ENCODE measurements around the gene CDHR3. TPM values are rescaled to one million over a fixed set of nuclear protein-coding genes. Genes with fewer than 3 reads are reported as not detected.

CDHR3 gene
- total and polyA plus RNA-seq, 2 of the 8 experiments (the other 6 are each of a cell fraction or from before 2014, with no cell fraction given): 6.4 to 6.8 TPM

GRCh38 chr7:106026101-106026500, 63.0 kb downstream of the CDHR3 start:
- Histone ChIP-seq H3K27me3 (replicated peaks in 1 of 4; ENCODE audit: control insufficient read depth in 3 of 4, extremely low read depth in 1 of 4, insufficient read depth in 3 of 4, low read length in 3 of 4) (no peaks in the 10 kb centered on the region), H3K56ac (replicated peaks; ENCODE audit: insufficient read length, low read depth, low read length) (no peak overlapping the region)
- POLR2A ChIA-PET (ENCODE audit: partially characterized antibody): no interaction called here

More at GRCh38 chr7:106026101-106026500, 63.0 kb downstream of the CDHR3 start:
- Histone ChIP-seq H2AK5ac (ENCODE audit: low read depth, low read length) (no peak overlapping the region), H3K4me3 (ENCODE audit: extremely low read depth in 1 of 4, insufficient read depth in 2 of 4, low read depth in 3 of 4, low read length in 4 of 4) (no peak overlapping the region), H2BK12ac (ENCODE audit: low read depth, low read length) (no peak overlapping the region), H3K9me3 (ENCODE audit: insufficient read depth in 2 of 2, low read depth in 1 of 2, low read length in 1 of 2) (no peaks in the 10 kb centered on the region), H3K4me2 (ENCODE audit: insufficient read depth in 1 of 2, low read depth in 2 of 2, low read length in 2 of 2) (no peak overlapping the region), H3K9ac (replicated peaks in 1 of 4; ENCODE audit: extremely low read depth in 1 of 4, low read depth in 3 of 4, low read length in 3 of 4) (no peak overlapping the region), H2BK120ac (replicated peaks; ENCODE audit: low read depth, low read length) (no peak overlapping the region), H4K91ac (replicated peaks; ENCODE audit: insufficient read length, low read length) (no peak overlapping the region), H2AFZ (ENCODE audit: low read length) (no peak overlapping the region), H2BK15ac (ENCODE audit: low read length) (no peak overlapping the region), H3K14ac (ENCODE audit: insufficient read length) (no peak overlapping the region), H3K23me2 (ENCODE audit: low read depth, low read length) (no peaks in the 10 kb centered on the region), H4K20me1 (replicated peaks in 1 of 2; ENCODE audit: control insufficient read depth in 1 of 2, insufficient read depth in 2 of 2, low read length in 2 of 2) (no peaks in the 10 kb centered on the region), H4K8ac (ENCODE audit: extremely low read depth, insufficient read depth, low read length) (no peak overlapping the region), H3K79me2 (ENCODE audit: control insufficient read depth in 1 of 2, insufficient read depth in 2 of 2, low read length in 2 of 2) (no peaks in the 10 kb centered on the region), H3K4ac (replicated peaks; ENCODE audit: insufficient read length, low read depth, low read length) (no peak overlapping the region), H4K5ac (ENCODE audit: insufficient read length, low read depth, low read length) (no peak overlapping the region), H3K36me3 (ENCODE audit: control insufficient read depth in 2 of 4, insufficient read depth in 4 of 4, low read length in 3 of 4) (no peaks in the 10 kb centered on the region), H3K23ac (ENCODE audit: insufficient read length) (no peak overlapping the region), H3K18ac (ENCODE audit: extremely low read depth, low read length) (no peak overlapping the region), H3K79me1 (ENCODE audit: low read depth, low read length) (no peaks in the 10 kb centered on the region), H3K27ac (ENCODE audit: low read depth, low read length) (no peak overlapping the region), H2BK5ac (ENCODE audit: low read depth, low read length) (no peak overlapping the region), H3K4me1 (replicated peaks in 1 of 4; ENCODE audit: control insufficient read depth in 3 of 4, insufficient read depth in 4 of 4, low read length in 3 of 4) (peaks cover 3 to 8% (median 6%) of the 10 kb centered on the region in 4 experiments; a peak in 6 of 7 replicates), H2BK20ac (ENCODE audit: low read length) (no peak overlapping the region)
- CTCF ChIA-PET (ENCODE audit: partially characterized antibody): interaction anchor here (0.9 to 18.0 kb wide), 9 partner anchors 11 to 370 kb away, joined by 3 to 265 read pairs (median 3); no protein-coding TSS in a partner anchor
- WGBS, 2 experiments (ENCODE audit: extremely low coverage in 1 of 2, insufficient coverage in 1 of 2, insufficient read length in 1 of 2, insufficient replicate concordance in 2 of 2, low coverage in 1 of 2, low lambda C conversion rate in 2 of 2, missing lambda C conversion rate in 1 of 2): 78% methylated on average over 2 of the region's 2 CpGs; no CpG with 5 or more reads in 1 of the 2 experiments
- TF ChIP-seq ZNF274 (IDR thresholded peaks at IDR 0.05; ENCODE audit: borderline replicate concordance, extremely low read depth, low read length): no peak
- TF ChIP-seq KDM5A (IDR thresholded peaks at IDR 0.05; ENCODE audit: low read length): no peak
- no peak for TF ChIP-seq EZH2 (IDR thresholded peaks at IDR 0.05; ENCODE audit: low read depth, low read length, severe bottlenecking)
- no peak for TF ChIP-seq KDM1A (IDR thresholded peaks at IDR 0.05; ENCODE audit: borderline replicate concordance, low read length)
- no peak for TF ChIP-seq NRF1 (IDR thresholded peaks at IDR 0.05; ENCODE audit: low read depth, low read length)
- no peak for TF ChIP-seq HDAC2 (IDR thresholded peaks at IDR 0.05; ENCODE audit: borderline replicate concordance in 1 of 2, low read depth in 2 of 2, low read length in 2 of 2)
- no peak for TF ChIP-seq CREB1 (IDR thresholded peaks at IDR 0.05)
- no peak for TF ChIP-seq RNF2 (IDR thresholded peaks at IDR 0.05; ENCODE audit: borderline replicate concordance, low read depth, low read length, missing control alignments, poor library complexity, severe bottlenecking)
- no peak for TF ChIP-seq CTCF (IDR thresholded peaks at IDR 0.05; ENCODE audit: control extremely low read depth in 1 of 3, insufficient read depth in 1 of 3, low read depth in 1 of 3, low read length in 3 of 3)
- TF ChIP-seq POU5F1 (IDR thresholded peaks at IDR 0.05; ENCODE audit: low read depth, low read length): no peak
- FAIRE-seq (no peak), DNase-seq (ENCODE audit: low read depth in 1 of 2, low spot score in 2 of 2) (no peak)
